ENCODE results near the gene ZBED1.
A peak's percentile ranks its signal among the peaks of the same experiment; 100 is the strongest.

The ZBED1 gene

DNA sequence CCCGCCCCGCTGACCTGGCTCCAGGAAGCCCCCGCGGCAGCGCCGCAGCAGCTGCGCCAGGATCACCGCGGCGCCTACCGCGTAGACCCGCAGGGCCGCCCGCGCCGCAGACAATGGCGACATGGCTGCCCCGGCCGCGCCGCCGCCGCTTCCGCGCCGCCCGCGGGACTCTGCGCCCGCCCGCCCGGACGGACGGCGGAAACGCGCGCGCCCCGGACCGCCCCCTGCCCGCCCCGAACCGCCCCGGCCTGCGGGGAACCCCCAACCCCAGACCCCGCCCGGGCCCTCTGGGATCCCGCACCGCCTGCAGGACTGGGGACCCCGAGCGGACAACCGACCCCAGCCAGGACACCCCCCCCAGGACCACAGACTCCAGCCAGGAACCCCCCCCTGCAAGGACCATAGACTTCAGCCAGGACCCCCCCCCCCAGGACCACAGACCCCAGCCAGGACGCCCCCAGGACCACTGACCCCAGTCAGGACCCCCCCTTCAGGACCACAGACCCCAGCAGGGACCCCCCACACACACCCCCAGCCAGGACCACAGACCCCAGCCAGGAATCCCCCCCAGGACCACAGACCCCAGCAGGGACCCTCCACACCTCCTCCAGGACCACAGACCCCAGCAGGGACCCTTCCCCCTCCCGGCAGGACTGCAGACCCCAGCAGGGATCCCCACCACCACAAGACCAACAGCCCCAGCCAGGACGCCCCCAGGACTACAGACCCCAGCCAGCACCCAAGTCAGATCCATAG, at the start of gene ZBED1, which contains the start of gene DHRSX:
TSS of gene ZBED1 (minus strand) at position 174 of the 756 bp plus-strand sequence. CDS start 10,257 bp downstream, outside the sequence.
TSS of gene DHRSX (minus strand) at position 174 of the 756 bp plus-strand sequence. CDS start at position 123, 51 bp downstream.
- Histone ChIP-seq H3K27me3 (ENCODE audit: control insufficient read depth in 1 of 2, insufficient read depth in 2 of 2, low read length in 2 of 2) (no peaks in the 10 kb centered on the region), H3K4me3 (ENCODE audit: low read depth in 1 of 2, low read length in 2 of 2) (peak within 1 kb of the TSS; percentile 83 to 86), H3K9me3 (ENCODE audit: control insufficient read depth in 1 of 2, low read length in 2 of 2) (no peaks in the 10 kb centered on the region), H3K27ac (ENCODE audit: low read depth, low read length) (peak within 1 kb of the TSS; percentile 89), H3K9ac (ENCODE audit: low read depth in 1 of 2, low read length in 2 of 2) (peak within 1 kb of the TSS; percentile 79 to 86), H3K4me1 (ENCODE audit: control insufficient read depth in 1 of 2, insufficient read depth in 2 of 2, low read length in 2 of 2) (peaks cover 13 to 23% of the 10 kb centered on the region in 2 donors), H3K36me3 (ENCODE audit: control insufficient read depth in 1 of 2, insufficient read depth in 2 of 2, low read length in 2 of 2) (no peaks in the 10 kb centered on the region)

DNA sequence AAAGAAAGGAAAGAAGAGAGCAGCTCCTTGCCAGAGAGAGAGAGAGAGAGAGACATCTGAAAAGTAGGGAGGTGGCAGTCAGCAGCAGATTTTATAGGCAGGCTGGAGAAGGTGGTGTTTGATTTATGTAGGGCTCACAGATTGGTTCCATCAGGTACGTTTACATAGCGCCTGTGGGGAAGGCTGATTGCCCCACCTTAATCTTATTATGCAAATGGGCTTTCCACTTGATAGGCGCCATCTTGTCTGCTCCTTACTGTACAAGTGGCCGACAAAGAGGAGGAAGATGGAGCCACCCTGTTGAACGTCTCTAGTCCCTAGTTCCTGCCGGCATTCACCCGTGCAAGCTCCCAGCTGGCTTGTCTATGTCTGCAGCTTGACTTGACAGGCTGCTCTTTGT, 49.1 kb upstream of the ZBED1 start:
- Histone ChIP-seq H3K27me3 (ENCODE audit: control insufficient read depth in 1 of 2, insufficient read depth in 2 of 2, low read length in 2 of 2) (no peaks in the 10 kb centered on the region), H3K36me3 (ENCODE audit: control insufficient read depth in 1 of 2, insufficient read depth in 2 of 2, low read length in 2 of 2) (no peaks in the 10 kb centered on the region), H3K4me3 (ENCODE audit: low read depth in 1 of 2, low read length in 2 of 2) (no peak overlapping the region), H3K9me3 (ENCODE audit: control insufficient read depth in 1 of 2, low read length in 2 of 2) (no peaks in the 10 kb centered on the region), H3K9ac (ENCODE audit: low read depth in 1 of 2, low read length in 2 of 2) (no peak overlapping the region), H3K27ac (ENCODE audit: low read depth, low read length) (no peak overlapping the region), H3K4me1 (ENCODE audit: control insufficient read depth in 1 of 2, insufficient read depth in 2 of 2, low read length in 2 of 2) (no peaks in the 10 kb centered on the region)

DNA sequence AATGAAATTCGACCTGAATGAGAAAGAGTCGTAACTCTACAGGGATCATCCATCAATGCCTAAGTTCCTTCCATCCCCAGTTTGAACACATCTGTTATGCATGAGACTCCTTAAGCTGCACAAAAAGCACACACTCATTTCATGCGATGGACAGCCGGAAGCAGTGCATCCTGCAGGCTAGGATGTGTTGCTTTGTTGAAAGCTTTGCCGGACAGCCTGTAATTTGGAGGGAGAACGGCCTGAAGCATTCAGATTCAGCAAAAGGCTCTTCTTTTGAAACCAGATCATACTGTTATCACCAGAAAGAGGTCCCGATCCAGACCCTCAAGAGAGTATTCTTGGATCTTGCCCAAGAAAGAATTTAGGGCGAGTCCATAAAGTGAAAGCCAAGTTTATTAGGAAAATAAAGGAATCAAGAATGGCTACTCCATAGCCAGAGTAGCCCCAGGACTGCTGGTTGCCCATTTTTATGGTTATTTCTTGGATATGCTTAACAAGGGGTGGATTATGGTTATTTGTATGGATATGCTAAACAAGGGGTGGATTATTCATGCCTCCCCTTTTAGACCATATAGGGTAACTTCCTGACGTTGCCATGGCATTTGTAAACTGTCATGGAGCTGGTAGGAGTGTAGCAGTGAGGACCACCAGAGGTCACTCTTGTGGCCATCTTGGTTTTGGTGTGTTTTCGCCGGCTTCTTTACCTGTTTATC, 48.1 kb upstream of the ZBED1 start:
- H3K9me3 ChIP-seq (ENCODE audit: control insufficient read depth in 1 of 2, low read length in 2 of 2): no peaks in the 10 kb centered on the region
- no peak overlapping the region for H3K27ac ChIP-seq (ENCODE audit: low read depth, low read length)
- no peaks in the 10 kb centered on the region for H3K36me3 ChIP-seq (ENCODE audit: control insufficient read depth in 1 of 2, insufficient read depth in 2 of 2, low read length in 2 of 2)
- H3K4me1 ChIP-seq (ENCODE audit: control insufficient read depth in 1 of 2, insufficient read depth in 2 of 2, low read length in 2 of 2): no peaks in the 10 kb centered on the region
- H3K9ac ChIP-seq (ENCODE audit: low read depth in 1 of 2, low read length in 2 of 2): no peak overlapping the region
- no peak overlapping the region for H3K4me3 ChIP-seq (ENCODE audit: low read depth in 1 of 2, low read length in 2 of 2)
- no peaks in the 10 kb centered on the region for H3K27me3 ChIP-seq (ENCODE audit: control insufficient read depth in 1 of 2, insufficient read depth in 2 of 2, low read length in 2 of 2)

DNA sequence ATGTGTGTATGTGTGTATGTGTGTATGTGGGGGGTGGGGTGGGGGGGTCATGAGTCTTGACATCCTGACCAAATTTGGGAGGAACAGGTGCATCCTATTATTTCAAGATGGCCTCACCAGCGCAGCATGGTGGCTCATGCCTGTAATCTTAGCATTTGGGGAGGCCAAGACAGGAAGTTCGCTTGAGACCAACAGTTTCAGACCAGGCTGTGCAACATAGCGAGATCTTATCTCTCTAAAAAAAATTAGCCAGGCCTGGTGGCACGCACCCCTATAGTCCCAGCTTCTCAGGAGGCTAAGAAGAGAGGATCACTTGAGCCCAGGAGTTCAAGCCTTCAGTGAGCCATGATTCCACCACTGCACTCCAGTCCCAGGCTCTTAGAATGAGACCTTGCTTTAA, 47.0 kb upstream of the ZBED1 start:
- no peak overlapping the region for H3K9ac ChIP-seq (ENCODE audit: low read depth in 1 of 2, low read length in 2 of 2)
- no peaks in the 10 kb centered on the region for H3K9me3 ChIP-seq (ENCODE audit: control insufficient read depth in 1 of 2, low read length in 2 of 2)
- H3K4me1 ChIP-seq (ENCODE audit: control insufficient read depth in 1 of 2, insufficient read depth in 2 of 2, low read length in 2 of 2): no peaks in the 10 kb centered on the region
- H3K27me3 ChIP-seq (ENCODE audit: control insufficient read depth in 1 of 2, insufficient read depth in 2 of 2, low read length in 2 of 2): no peaks in the 10 kb centered on the region
- H3K36me3 ChIP-seq (ENCODE audit: control insufficient read depth in 1 of 2, insufficient read depth in 2 of 2, low read length in 2 of 2): no peaks in the 10 kb centered on the region
- H3K4me3 ChIP-seq (ENCODE audit: low read depth in 1 of 2, low read length in 2 of 2): no peak overlapping the region
- no peak overlapping the region for H3K27ac ChIP-seq (ENCODE audit: low read depth, low read length)

DNA sequence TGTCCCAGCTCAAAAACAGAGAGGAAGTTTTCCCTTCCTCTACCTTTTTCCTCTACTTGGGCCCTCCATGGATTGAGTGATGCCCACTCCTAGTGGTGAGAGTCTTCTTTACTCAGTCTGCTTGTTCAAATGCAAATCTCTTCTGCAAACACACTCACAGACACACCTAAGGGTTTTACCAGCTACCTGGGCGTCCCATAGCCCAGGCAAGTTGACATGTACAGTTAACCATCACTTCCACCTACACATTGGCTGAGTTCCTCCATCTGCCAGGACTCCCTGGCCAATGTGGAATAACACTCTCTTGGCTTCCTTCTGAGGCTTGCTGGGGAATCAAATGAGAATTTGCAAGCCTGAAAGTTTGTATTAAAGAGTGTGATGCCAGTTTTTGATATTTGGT, 45.7 kb upstream of the ZBED1 start:
- Histone ChIP-seq H3K4me1 (ENCODE audit: control insufficient read depth in 1 of 2, insufficient read depth in 2 of 2, low read length in 2 of 2) (no peaks in the 10 kb centered on the region), H3K36me3 (ENCODE audit: control insufficient read depth in 1 of 2, insufficient read depth in 2 of 2, low read length in 2 of 2) (no peaks in the 10 kb centered on the region), H3K27ac (ENCODE audit: low read depth, low read length) (no peak overlapping the region), H3K27me3 (ENCODE audit: control insufficient read depth in 1 of 2, insufficient read depth in 2 of 2, low read length in 2 of 2) (no peaks in the 10 kb centered on the region), H3K4me3 (ENCODE audit: low read depth in 1 of 2, low read length in 2 of 2) (no peak overlapping the region), H3K9me3 (ENCODE audit: control insufficient read depth in 1 of 2, low read length in 2 of 2) (no peaks in the 10 kb centered on the region), H3K9ac (ENCODE audit: low read depth in 1 of 2, low read length in 2 of 2) (no peak overlapping the region)

DNA sequence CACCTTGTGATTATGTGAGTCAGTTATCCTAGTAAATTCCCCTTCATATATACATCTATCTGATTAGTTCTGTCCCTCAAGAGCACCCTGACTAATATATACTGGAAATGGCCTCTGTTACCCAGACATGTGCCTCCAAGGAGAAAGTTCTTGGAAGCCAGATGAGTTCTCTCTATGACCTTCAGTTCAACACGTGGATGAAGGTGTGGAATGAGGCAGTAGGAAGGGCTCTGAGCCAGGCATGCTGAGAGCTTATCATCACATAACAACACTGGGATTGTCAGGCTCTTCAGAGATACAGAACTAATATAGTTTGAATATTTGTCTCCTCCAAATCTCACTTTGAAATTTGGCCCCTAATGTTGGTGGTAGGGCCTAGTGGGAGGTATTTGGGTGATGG, 44.4 kb upstream of the ZBED1 start:
- Histone ChIP-seq H3K9ac (ENCODE audit: low read depth in 1 of 2, low read length in 2 of 2) (no peak overlapping the region), H3K9me3 (ENCODE audit: control insufficient read depth in 1 of 2, low read length in 2 of 2) (no peaks in the 10 kb centered on the region), H3K4me1 (ENCODE audit: control insufficient read depth in 1 of 2, insufficient read depth in 2 of 2, low read length in 2 of 2) (no peaks in the 10 kb centered on the region), H3K4me3 (ENCODE audit: low read depth in 1 of 2, low read length in 2 of 2) (no peak overlapping the region), H3K27me3 (ENCODE audit: control insufficient read depth in 1 of 2, insufficient read depth in 2 of 2, low read length in 2 of 2) (no peaks in the 10 kb centered on the region), H3K36me3 (ENCODE audit: control insufficient read depth in 1 of 2, insufficient read depth in 2 of 2, low read length in 2 of 2) (no peaks in the 10 kb centered on the region), H3K27ac (ENCODE audit: low read depth, low read length) (no peak overlapping the region)

DNA sequence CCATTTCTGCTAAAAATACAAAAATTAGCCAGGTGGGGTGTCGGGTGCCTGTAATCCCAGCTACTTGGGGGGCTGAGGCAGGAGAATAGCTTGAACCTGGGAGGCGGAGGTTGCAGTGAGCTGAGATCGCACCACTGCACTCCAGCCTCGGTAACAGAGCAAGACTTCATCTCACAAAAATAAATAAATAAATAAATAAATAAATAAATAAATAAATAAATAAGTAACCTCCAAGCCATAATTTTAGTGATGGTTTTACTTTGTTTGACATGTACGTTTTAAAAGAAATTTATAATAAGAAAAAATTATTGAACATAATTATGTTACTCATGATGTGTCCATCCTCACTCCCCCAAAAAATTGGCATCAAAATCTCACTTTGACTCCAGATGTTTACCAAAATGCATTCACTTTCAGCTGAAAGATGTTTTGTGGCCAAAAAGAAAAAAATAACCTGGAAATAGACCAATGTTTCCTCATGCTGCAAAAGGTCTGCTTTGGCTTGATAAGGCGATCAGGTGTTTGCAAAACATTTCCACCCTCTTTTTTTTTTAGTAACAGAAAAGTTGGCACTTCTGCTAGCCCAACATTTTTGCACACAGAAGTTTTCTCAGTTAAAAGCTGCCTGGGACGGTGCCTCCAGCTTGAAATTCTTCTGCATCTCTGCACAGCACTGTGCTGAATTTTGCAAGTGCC, 42.2 kb upstream of the ZBED1 start:
- Histone ChIP-seq H3K4me1 (ENCODE audit: control insufficient read depth in 1 of 2, insufficient read depth in 2 of 2, low read length in 2 of 2) (no peaks in the 10 kb centered on the region), H3K27ac (ENCODE audit: low read depth, low read length) (no peak overlapping the region), H3K36me3 (ENCODE audit: control insufficient read depth in 1 of 2, insufficient read depth in 2 of 2, low read length in 2 of 2) (no peaks in the 10 kb centered on the region), H3K27me3 (ENCODE audit: control insufficient read depth in 1 of 2, insufficient read depth in 2 of 2, low read length in 2 of 2) (no peaks in the 10 kb centered on the region), H3K9me3 (ENCODE audit: control insufficient read depth in 1 of 2, low read length in 2 of 2) (no peaks in the 10 kb centered on the region), H3K9ac (ENCODE audit: low read depth in 1 of 2, low read length in 2 of 2) (no peak overlapping the region), H3K4me3 (ENCODE audit: low read depth in 1 of 2, low read length in 2 of 2) (no peak overlapping the region)

DNA sequence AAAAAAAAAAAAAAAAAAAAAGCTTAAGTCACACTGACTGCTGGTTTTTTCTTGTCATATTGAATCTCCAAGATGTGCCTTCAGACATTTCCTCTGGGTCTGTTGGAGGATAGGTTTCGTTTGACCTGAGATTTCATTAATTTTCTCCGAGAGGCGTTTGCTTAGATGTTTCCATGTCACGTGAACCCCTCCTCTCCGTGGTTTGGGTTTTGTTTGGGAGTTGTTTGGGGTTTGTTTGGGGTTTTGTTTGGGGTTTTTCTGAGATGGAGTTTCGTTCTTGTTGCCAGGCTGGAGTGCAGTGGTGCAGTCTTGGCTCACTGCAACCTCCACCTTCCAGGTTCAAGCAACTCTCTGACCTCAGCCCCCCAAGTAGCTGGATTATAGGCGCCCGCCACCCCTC, 40.8 kb upstream of the ZBED1 start:
- Histone ChIP-seq H3K4me3 (ENCODE audit: low read depth in 1 of 2, low read length in 2 of 2) (no peak overlapping the region), H3K4me1 (ENCODE audit: control insufficient read depth in 1 of 2, insufficient read depth in 2 of 2, low read length in 2 of 2) (no peaks in the 10 kb centered on the region), H3K27ac (ENCODE audit: low read depth, low read length) (no peak overlapping the region), H3K36me3 (ENCODE audit: control insufficient read depth in 1 of 2, insufficient read depth in 2 of 2, low read length in 2 of 2) (no peaks in the 10 kb centered on the region), H3K9me3 (ENCODE audit: control insufficient read depth in 1 of 2, low read length in 2 of 2) (no peaks in the 10 kb centered on the region), H3K27me3 (ENCODE audit: control insufficient read depth in 1 of 2, insufficient read depth in 2 of 2, low read length in 2 of 2) (no peaks in the 10 kb centered on the region), H3K9ac (ENCODE audit: low read depth in 1 of 2, low read length in 2 of 2) (no peak overlapping the region)

DNA sequence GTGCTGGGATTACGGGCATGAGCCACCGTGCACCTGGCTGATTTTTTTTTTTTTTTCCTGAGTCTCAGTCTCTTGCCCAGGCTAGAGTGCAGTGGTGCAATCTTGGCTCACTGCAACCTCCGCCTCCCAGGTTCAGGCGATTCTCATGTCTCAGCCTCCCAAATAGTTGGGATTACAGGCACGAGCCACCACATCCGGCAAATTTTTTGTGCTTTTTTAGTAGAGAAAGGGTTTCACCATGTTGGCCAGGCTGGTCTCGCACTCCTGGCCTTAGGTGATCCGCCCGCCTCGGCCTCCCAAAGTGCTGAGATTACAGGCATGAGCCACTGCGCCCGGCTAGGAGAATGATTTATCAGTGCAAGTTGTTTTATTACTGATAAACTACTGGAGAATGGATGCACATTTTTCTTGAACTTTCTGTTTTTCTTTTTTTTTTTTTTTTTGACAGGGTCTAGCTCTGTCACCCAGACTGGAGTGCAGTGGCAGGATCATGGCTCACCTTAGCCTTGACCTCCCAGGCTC, 39.7 kb upstream of the ZBED1 start:
- Histone ChIP-seq H3K4me1 (ENCODE audit: control insufficient read depth in 1 of 2, insufficient read depth in 2 of 2, low read length in 2 of 2) (no peaks in the 10 kb centered on the region), H3K9ac (ENCODE audit: low read depth in 1 of 2, low read length in 2 of 2) (no peak overlapping the region), H3K27me3 (ENCODE audit: control insufficient read depth in 1 of 2, insufficient read depth in 2 of 2, low read length in 2 of 2) (no peaks in the 10 kb centered on the region), H3K27ac (ENCODE audit: low read depth, low read length) (no peak overlapping the region), H3K9me3 (ENCODE audit: control insufficient read depth in 1 of 2, low read length in 2 of 2) (no peaks in the 10 kb centered on the region), H3K36me3 (ENCODE audit: control insufficient read depth in 1 of 2, insufficient read depth in 2 of 2, low read length in 2 of 2) (no peaks in the 10 kb centered on the region), H3K4me3 (ENCODE audit: low read depth in 1 of 2, low read length in 2 of 2) (no peak overlapping the region)

DNA sequence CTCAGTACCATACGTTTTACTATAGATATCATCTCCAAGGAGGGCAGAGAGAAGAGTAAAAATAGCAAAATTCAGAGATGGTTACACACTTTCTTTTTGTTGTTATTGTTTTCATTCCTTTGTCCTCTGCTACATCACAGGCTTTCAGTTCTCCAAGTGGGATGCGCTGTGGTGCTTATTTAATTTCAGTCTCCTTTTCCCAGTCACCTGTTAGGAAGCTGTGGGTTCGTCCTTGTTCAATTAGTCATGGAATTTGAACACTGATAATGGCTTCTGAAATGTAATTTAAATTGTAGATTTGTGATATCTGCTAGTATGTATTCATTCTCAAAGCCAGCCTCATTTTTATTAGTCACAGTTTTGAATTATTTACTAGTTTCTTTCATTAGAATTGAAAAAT, 38.8 kb upstream of the ZBED1 start:
- H3K9me3 ChIP-seq (ENCODE audit: control insufficient read depth in 1 of 2, low read length in 2 of 2): no peaks in the 10 kb centered on the region
- H3K4me3 ChIP-seq (ENCODE audit: low read depth in 1 of 2, low read length in 2 of 2): no peak overlapping the region
- no peaks in the 10 kb centered on the region for H3K36me3 ChIP-seq (ENCODE audit: control insufficient read depth in 1 of 2, insufficient read depth in 2 of 2, low read length in 2 of 2)
- no peaks in the 10 kb centered on the region for H3K4me1 ChIP-seq (ENCODE audit: control insufficient read depth in 1 of 2, insufficient read depth in 2 of 2, low read length in 2 of 2)
- H3K27me3 ChIP-seq (ENCODE audit: control insufficient read depth in 1 of 2, insufficient read depth in 2 of 2, low read length in 2 of 2): no peaks in the 10 kb centered on the region
- no peak overlapping the region for H3K9ac ChIP-seq (ENCODE audit: low read depth in 1 of 2, low read length in 2 of 2)
- no peak overlapping the region for H3K27ac ChIP-seq (ENCODE audit: low read depth, low read length)
